Measurements from ENCODE around the gene LDAH. TPM values are rescaled to one million over a fixed set of nuclear protein-coding genes. Genes with fewer than 3 reads are reported as not detected.

Gene LDAH
- total RNA-seq, 1 donor from 2014 or later = 24.7 TPM

DNA sequence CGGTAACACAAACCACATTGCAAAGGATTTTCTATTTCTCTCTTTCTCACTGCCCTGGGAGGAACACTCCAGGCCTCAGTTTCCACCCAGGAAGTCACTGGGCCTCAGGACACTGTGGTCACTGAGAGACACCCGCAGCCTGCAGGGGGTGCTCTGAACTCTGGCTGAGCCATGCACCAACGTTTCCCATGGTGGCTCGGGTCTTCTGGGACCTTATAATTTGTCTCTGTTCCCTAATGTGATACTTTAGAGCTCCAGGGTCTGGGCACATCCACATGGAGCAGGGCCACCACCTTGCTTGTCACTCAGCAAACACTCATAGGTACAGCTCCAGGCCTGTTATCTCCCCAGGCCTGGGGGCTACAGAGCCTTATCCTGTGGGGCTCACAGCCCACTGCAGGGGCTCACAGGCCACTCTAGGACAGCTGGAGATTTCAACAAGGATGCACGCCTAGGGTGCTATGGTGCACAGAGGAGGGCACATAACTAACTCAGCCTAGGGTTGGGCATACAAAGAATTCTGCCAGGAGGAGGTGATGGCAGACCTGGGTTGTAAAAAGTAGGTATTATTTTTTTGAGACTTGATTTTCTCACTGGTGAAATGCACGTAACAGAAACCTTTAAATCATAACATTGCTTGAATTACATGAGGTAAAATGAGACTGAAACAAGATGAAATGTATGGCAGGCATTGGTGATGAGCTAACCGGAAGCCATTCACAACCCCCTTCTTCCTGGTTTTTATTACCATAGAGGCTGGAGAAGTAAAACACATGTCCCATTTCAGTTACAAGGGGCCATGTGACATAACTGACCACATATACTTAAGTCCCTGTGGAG is 169.0 kb downstream of the LDAH start:
- intact Hi-C loops (cut with micrococcal nuclease) = loop anchor here (5.0 kb wide), 1 partner anchor 662 kb away; the partner anchor contains the start of gene WDR35

DNA sequence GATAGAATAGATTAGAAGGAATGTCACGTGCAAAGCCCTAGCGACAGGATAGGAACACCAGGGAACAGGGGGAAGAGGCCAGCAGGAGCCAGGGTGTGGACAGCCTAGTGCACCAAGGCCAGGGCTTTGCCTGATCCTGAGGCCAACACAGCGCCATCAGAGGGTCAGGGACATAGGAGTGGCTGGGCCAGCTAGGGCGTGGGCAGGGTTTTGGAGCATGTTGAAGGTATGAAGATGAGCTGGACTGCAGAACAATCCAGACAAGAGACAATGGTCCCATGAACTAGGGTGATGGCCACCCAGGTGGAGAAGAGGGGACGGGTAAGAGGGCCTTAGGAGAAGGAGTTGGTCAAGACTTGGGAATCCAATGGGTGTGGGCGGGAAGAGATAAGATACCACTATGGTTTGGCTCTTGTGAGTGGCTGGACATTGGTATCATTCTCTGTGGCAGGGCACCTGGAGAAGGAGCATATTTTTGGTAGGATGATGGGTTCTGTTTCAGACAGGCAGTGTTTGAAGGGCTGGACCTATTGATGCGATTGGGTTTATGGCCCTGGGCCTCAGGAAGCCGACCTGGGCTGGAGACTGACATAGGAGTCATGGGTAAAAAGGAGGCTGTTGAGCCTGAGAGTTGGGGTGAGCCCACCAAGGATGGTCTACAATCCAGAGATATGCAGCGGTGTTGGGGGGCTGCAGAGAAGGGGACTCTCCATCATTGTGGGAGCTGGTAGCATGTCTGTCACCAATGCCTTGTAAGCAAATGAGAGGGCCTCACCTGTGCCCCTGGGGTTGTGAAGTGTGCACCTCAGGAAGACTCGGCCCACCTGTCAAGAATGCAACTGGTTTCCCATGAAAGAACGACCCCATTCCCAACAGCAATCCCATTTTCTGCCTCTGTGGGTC is 170.0 kb downstream of the LDAH start:
- intact Hi-C loops (cut with micrococcal nuclease) = loop anchor here (5.0 kb wide), 1 partner anchor 661 kb away; the partner anchor contains the start of gene WDR35

DNA sequence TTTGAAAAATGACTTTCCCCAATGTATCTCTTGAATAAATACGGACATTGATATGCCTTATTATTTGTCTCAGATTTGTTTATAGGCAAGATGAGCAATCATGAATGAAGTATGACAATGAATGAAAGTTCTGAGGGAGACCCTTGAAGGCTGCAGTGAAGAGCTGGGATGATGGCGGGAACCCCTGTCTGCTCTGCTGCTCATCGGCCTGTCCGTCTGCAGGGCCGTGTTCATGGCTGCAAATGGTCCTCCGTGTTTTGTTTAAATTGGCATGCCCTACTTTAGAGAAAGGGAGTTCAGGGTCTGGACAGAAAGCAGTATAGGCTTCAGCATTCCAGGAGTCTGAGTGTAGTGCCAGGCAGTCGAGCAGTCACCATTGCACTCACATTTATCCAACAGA is 170.8 kb downstream of the LDAH start:
- intact Hi-C loops (cut with micrococcal nuclease) = loop anchor here (5.0 kb wide), 1 partner anchor 660 kb away; the partner anchor contains the start of gene WDR35

DNA sequence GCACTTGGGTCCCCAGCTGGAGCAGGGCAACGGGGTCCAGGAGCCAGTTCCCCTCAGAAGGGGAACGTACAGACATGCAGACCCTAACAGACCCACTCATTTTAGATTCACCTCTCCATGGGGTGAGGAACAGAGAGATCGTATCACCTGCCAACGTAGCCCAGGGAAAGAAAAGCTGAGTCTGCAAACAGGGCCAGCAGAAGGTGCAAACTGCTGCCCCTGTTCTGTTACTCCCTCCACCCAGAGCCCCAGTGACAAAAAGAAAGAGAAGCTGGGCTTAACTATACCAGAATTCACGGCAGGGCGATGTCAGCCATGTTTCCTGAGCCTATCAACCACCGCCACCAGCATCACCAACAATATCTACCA is 171.2 kb downstream of the LDAH start:
- intact Hi-C loops (cut with micrococcal nuclease) = loop anchor here (1.0 to 5.0 kb wide), 14 partner anchors 10 to 1305 kb away; partner anchors contain the start of genes RHOB, TTC32 and WDR35

DNA sequence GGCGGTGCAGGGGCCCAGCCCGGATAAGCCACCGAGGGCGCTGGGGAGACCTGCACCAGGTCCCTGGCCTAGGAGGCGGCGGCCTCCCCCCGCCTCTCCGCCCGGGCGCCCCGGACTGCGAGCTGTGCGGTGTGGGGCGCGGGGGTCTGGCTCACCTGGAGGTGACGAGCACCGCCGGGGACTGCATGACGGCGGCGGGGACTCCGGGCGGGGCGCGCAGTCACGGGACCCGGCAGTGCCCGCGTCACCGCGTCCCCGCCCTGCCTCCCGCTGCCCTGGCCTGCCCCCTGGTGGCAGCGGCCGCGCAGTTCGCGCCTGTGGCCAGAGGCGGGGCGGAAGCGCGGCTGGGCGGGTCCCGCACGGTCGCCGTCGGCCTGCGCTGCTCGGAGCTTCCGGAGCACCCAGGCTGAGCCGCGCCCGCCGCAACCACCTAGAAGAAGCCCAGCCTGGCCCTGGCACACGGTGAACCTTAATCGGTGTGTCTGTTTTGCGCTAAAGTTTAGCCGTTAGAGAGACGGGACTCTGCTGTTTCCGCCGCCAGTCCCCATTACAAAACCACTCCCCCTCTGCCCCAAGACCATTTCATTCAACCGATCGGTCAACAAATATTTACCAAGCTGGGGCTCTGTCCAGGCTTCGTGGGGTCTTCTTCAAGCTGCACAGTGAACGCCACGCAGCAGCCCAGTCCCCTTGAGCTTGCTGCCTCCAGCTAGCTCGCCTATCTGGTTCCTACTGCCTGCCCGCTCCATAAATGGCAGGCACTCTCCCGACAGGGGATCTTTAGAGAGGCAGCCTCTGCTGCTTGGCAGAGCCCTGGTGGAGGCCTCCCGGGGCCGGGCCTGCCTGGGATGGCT is 171.8 kb downstream of the LDAH start, which contains the start of gene HS1BP3:
HS1BP3 (minus strand) TSS at position 222 of the 854 bp plus-strand sequence; CDS start at position 187, 35 bp downstream.
- intact Hi-C loops (cut with micrococcal nuclease) = loop anchor here (1.0 to 5.0 kb wide), 16 partner anchors 9 to 1304 kb away; partner anchors contain the start of genes RHOB, TTC32 and WDR35

DNA sequence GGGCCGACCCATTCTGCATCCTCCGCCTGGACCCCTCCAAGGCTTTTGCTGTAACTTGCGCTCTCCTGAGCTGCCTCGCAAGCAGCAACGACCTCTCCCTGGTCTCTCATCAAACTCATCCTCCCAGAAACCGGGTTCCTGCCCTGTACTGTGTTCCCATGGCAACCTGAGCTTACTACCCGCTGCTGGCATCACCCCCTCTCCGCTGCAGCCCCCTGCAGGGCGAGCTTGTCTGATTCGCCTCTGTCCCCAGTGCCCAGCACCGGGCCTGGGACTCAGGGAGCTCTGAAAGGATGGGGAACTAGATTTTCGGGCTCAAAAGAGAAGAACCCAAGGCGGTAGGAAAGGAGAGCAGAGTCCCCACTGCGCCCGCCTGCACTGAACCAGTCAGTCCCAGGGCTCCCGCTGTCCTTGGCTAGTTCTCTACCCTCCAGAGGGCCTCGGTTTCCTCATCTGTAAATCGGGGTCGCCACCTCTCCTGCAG is 172.5 kb downstream of the LDAH start:
- intact Hi-C loops (cut with micrococcal nuclease) = loop anchor here (1.0 to 5.0 kb wide), 5 partner anchors 8 to 1304 kb away; partner anchors contain the start of genes TTC32 and WDR35

DNA sequence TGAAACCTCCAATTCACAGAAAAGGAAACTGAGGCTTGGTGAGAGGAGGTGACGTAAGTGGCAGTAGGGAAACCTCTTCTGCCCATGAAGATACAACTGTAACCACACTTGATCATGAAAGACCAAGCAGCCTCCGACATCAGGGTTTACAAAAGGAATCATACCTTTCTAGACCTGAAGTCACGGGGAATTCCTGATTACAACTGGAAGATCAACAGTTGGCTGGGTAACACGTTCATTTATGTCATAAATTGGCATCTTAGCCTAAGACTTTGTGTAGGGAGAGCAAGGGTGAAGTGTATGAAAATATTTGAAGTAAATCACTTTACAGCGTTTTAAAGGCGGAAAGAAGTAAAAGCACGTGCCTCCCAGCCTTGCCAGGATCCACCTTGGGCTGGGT is 172.9 kb downstream of the LDAH start:
- intact Hi-C loops (cut with micrococcal nuclease) = loop anchor here (1.0 to 5.0 kb wide), 5 partner anchors 8 to 1303 kb away; partner anchors contain the start of genes TTC32 and WDR35

DNA sequence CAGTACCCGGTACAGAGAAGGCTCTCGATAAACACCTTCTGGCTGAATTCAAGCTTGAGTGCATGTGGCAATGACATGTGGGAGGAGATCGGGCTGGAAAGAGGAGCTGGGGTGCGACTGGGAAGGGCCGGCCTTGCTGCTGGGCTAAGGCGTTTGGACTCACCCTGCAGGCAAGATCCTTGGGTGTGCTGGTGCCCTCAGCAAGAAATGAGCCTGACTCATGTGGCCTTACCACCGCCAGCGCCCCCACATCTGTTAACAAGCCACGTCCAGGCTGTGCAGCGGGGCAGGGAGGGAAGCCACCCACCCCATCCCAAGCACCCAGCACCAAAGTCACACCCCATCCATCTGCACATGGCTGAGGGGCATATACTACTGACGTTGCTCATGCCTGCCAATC is 173.3 kb downstream of the LDAH start:
- intact Hi-C loops (cut with micrococcal nuclease) = no loop called here

DNA sequence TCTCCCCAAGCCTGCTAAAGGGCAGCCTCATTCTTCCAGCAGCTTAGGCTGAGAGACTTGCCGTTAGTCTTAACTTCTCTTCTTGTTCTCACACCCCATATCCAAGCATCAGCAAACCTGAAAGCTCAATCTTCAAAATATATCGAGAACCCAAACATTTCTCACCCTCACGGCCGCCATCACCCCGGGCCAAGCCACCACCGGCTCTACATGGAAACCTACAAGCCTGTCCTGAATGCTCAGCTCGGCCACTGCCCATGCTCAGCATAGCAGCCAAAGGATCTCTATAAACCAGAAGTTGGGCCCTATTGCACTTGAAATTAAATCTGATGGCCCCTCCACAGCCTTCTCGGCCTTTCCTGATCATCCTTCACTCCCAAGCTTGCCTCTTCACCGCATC is 174.1 kb downstream of the LDAH start:
- intact Hi-C loops (cut with micrococcal nuclease) = no loop called here

DNA sequence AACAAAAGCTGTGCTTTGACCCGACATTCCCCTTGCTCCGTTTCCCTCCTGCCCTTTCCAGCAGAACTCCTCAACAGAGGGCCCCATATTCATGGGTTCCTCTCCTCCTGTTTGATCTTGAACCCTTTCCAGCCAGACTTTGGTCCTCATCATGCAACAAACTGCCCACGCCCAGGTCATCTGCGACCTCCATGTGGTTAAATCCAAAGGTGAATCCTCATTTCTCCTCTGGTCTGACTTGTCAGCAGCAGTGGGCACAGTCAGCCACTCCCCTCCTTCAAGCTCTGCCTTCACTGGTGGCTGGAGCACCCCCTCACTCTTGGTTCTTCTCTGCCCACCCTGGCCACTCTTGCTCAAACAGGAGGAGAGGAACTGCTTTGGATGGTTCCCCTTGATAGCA is 174.7 kb downstream of the LDAH start:
- intact Hi-C loops (cut with micrococcal nuclease) = no loop called here

DNA sequence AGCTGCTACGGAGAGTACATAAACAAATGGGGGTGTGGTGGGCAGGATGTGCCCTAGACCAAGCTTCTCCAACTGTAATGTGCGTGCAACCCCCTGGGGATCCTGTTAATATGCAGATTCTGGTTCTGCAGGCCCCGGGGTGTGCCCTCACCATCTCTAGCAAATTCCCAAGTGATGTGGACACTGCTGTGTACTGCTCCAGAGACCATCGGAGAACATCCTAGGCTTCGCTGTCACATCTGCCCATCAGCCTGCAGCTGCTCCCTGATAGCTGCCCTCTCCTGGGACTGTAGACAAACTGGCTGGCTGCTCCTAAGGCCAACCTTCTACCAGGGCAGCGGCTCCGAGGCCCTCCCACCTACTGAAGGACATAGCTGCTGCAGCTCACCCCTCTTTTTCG is 175.2 kb downstream of the LDAH start:
- intact Hi-C loops (cut with micrococcal nuclease) = no loop called here

DNA sequence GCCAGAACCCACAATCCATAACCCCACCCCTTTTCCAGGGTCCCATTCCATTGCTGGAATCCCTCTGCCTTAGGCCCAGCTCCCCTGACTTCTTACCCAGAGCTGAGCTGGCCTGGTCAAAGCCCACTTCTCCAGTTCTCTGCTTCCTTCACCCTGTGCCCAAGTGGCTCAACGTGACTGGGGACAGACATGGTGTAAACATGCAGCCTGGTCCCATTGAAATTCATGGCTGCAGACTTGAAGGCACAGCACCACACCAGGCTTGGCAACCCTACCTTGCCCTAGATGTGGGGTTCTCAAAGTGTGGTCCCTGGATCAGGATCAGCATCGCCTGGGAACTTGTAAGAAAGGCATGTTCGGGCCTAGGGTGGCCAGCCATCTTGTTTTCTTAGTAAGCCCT is 175.7 kb downstream of the LDAH start:
- intact Hi-C loops (cut with micrococcal nuclease) = no loop called here

DNA sequence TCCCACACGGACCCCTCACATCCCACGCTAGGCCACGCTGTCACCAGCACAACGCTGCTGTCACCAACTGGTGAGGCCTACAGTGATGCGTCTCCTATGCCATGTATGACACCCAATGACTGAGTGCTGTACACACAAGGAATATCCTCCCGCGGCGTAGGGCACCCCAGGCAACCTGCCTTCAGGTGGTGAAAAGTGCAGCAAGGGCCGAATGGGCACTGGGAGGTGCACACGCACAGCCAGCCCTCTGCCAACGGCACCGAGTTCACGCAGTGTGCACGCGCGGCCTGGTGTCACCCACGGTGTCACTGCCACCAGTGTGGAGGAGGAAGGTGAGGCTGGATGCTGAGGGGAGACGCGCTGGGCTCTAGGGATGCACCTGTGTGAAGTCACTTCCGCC is 176.5 kb downstream of the LDAH start:
- intact Hi-C loops (cut with micrococcal nuclease) = no loop called here

DNA sequence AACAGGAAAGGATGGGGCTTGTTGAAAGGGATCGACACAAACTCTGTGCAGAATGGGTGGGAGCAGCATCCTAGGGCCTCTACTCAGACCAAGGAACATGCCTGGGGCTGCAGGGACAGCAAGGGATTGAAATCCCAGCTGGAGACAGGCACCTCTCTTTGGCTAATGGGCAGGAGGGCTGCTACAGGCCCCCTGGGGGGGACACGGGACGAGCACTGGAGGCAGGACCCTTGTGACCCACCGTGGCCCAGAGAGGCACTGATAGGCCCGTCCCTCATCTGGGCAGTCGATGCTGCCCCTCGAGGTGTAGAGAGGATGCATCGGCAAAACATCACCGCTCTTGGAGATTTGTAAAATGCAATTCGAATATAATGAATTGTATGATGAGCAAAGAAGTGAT is 177.1 kb downstream of the LDAH start:
- intact Hi-C loops (cut with micrococcal nuclease) = no loop called here

DNA sequence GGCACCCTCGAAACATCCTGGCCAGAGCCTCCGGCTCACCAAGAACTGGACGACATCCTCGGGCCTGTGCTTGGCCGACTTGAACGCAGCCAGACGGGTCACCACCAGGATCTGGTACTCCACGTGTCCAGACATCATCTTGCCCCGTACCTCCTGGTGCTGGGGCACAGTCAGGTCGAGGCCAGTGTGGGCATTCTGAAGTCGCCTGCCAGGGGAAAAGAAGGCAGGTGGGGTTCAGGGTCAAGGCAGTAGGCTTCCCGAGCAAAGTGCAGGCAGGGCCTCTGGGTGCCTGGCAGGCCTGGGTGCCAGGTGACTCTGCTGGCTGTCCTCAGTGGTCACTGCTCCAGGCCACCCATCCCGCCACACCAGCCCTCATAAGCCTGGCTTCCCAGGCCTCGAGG is 177.6 kb downstream of the LDAH start:
- intact Hi-C loops (cut with micrococcal nuclease) = no loop called here

DNA sequence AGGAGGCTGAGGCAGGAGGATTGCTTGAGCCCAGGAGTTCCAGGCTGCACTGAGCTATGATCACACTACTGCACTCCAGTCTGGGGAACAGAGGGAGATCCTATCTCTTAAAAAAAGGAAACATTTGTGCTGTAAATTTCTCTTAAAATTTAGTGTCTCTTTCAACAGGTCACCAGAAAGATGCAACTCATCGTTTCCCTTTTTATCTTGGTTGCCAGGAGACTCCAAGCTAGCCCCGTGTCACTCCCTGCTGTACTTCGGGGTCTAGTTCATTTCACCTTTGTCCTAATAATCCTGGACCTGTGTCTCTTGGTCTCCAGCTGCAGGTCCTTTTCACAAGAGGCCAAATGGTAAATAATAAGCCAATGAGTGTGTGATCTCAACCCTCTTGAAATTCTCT is 179.1 kb downstream of the LDAH start:
- intact Hi-C loops (cut with micrococcal nuclease) = loop anchor here (2.0 to 5.0 kb wide), 2 partner anchors 67 to 402 kb away; no protein-coding TSS in a partner anchor

DNA sequence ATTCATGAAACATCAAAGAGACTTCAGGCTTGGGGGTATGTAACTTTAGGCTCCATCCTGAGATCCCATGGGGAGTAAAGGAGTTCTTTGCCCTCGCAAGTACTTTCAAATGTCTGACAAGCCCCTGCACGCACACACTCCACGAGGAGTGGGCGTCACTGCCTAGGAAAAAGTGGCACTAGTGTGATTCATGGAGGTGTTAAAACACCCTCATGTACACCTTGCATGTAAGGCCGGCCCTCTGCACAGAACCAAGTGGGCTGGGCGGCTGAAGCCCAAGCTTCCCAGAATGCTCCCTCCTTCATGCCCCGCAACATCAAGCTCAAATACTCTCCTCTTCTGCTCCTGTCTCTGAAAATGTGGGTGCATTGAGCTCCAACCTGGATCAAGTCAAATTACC is 179.8 kb downstream of the LDAH start:
- intact Hi-C loops (cut with micrococcal nuclease) = loop anchor here (2.0 to 5.0 kb wide), 2 partner anchors 66 to 401 kb away; no protein-coding TSS in a partner anchor

DNA sequence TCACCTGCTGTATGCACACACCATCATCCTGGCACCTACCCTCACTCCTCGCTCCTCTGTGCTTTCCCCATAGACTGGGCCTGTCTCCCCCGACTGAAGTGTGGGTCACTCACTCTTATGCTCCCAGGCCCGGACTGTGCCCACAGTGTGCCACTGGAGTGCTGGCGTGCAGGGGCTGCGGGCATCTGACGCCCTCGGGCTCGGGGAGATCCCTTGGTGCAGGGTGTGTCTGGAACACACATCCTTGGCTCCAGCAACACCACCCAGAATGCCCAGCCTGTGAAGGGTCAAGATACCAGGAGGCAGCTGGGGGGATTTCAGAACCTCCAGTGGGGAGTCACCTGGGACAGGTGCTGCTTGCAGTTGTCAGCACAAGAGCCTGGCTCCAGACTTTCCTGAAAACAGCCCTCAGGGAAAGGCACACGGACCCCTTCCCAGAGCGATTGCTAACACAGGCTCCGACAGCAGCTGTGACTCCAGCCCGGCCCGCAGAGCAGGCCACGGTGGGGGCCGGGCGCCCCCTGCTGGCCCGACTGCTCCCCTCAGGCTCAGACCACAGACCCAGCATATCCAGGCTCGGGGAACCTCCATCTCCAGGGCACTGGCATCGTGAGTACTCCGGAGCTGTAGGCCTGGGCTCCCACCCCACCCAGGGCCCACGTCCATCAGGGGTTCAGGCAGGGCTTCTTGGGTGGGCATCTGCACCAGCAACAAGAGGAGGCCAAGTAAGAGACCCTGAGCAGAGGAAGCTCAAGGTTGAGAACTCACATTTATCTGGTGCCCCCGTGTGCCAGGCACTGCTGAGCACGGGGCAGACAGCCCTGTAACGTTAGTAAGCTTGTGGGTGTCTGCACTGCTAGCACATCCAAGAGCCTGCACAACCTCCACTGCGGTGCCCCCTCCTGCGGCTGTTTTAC is 180.6 kb downstream of the LDAH start:
- intact Hi-C loops (cut with micrococcal nuclease) = loop anchor here (1.0 to 5.0 kb wide), 9 partner anchors 8 to 507 kb away; partner anchors contain the start of gene RHOB
